Left ventricle myocardium inferior (tissue), 1 donor: ENCODE results near the gene MAGEA9B. TPM values are rescaled to one million over a fixed set of nuclear protein-coding genes. Genes with fewer than 3 reads are reported as not detected.

Experiments
- total RNA-seq: library from RNA; stranded (reverse); fragmentation: NEBNext Ultra II Directional; extraction: Animal tissue kit (Norgen Biotek cat#: 25700); gene quantifications from one replicate; pipeline ENCODE4 v1.2.1, GENCODE V29; 2021
- donor health status: DM: no; HTN: yes; CAD: no; lungs with severe emphysema.

MAGEA9B gene
- total RNA-seq, 1 donor from 2014 or later, result not detected

Other genes starting within 250 kb of the MAGEA9B start
- gene IDS, start 82.2 kb downstream of the MAGEA9B start, total RNA-seq, result 86.3 TPM
- 31.3 TPM for gene EOLA1, start 46.4 kb downstream of the MAGEA9B start, total RNA-seq
- 0.25 TPM for gene HSFX3, start 37.5 kb downstream of the MAGEA9B start, total RNA-seq
- not detected for gene HSFX2, start 7.9 kb upstream of the MAGEA9B start, total RNA-seq
- gene TMEM185A, start 44.3 kb upstream of the MAGEA9B start, total RNA-seq, result 42.2 TPM
- not detected for gene MAGEA11, start 124.6 kb upstream of the MAGEA9B start, total RNA-seq
- 3.0 TPM for gene HSFX1, start 186.6 kb upstream of the MAGEA9B start, total RNA-seq
- gene MAGEA9, start 194.5 kb upstream of the MAGEA9B start, total RNA-seq, result not detected